Activated CD4-positive, alpha-beta T cell treated with anti-CD3 and anti-CD28 coated beads for 36 hours (primary cell): Measurements from ENCODE around the gene DOCK10. TPM values are rescaled to one million over a fixed set of nuclear protein-coding genes. Genes with fewer than 3 reads are reported as not detected.
"Not testable (repeated sequence)": the region's sequence is repeated elsewhere in the genome, so short reads cannot be mapped to it uniquely, and the experiment has no call there.

ENCODE experiments used
- ATAC-seq: fragments of 200-7000 bp; cut with Tn5 transposase; one replicate; pipeline ENCODE4 v1.10.0; 2021; ENCODE audit warnings: mild to moderate bottlenecking, moderate library complexity
- CTCF ChIA-PET: fragments of 350-600 bp; sonication (Branson Sonifier 250); formaldehyde crosslinking; loops from one replicate; lab custom pipeline; 2021; ENCODE audit warnings: antibody characterized with exemption; lab: Charles Lee
- POLR2A ChIA-PET: fragments of 350-600 bp; sonication (Branson Sonifier 250); formaldehyde crosslinking; loops from one replicate; lab custom pipeline; 2021; ENCODE audit warnings: antibody characterized with exemption, inconsistent platforms; lab: Charles Lee
- DNase-seq: peaks from one replicate; pipeline ENCODE4 v3.0.0-alpha.2; 2020
- H3K27ac Mint-ChIP-seq: one replicate; pipeline ENCODE4 v1.8.0; 2021; ENCODE audit warnings: mixed read lengths
- H3K27me3 Mint-ChIP-seq: one replicate; pipeline ENCODE4 v1.8.0; 2021; ENCODE audit warnings: mixed read lengths
- H3K36me3 Mint-ChIP-seq: one replicate; pipeline ENCODE4 v1.8.0; 2021; ENCODE audit warnings: low read depth, mixed read lengths
- H3K4me1 Mint-ChIP-seq: one replicate; pipeline ENCODE4 v1.8.0; 2021; ENCODE audit warnings: mixed read lengths
- H3K4me3 Mint-ChIP-seq: one replicate; pipeline ENCODE4 v1.8.0; 2021; ENCODE audit warnings: mild to moderate bottlenecking, moderate library complexity, mixed read lengths
- H3K9me3 Mint-ChIP-seq: one replicate; pipeline ENCODE4 v1.8.0; 2021; ENCODE audit warnings: low read depth, mixed read lengths
- intact Hi-C, 2 experiments: fragments of 100-400 bp; cut with DNase I in 1 of 2; cut with micrococcal nuclease in 1 of 2; formaldehyde crosslinking; loops; one replicate each; pipeline versions ENCODE4 v1.14.2 to v1.15.1; 2022 to 2024; cut with DNase I, micrococcal nuclease
- total RNA-seq, 2 experiments: library from RNA; stranded (reverse); gene quantifications; one replicate each; pipeline ENCODE4 v1.2.3, GENCODE V29; 2021

Gene DOCK10
- total RNA-seq, 2 experiments from 2014 or later: 177 to 196 TPM

- DNase-seq (no peak), ATAC-seq (no peak)
- peaks cover 9% of the 10 kb centered on the region for H3K36me3 Mint-ChIP-seq
- ChIA-PET CTCF (interaction anchor here (0.8 kb wide), 1 partner anchor 590 kb away, joined by 3 read pairs; no protein-coding TSS in a partner anchor), POLR2A (no interaction called here)
- H3K4me1 Mint-ChIP-seq: peaks cover 17% of the 10 kb centered on the region
- H3K27ac Mint-ChIP-seq: no peak overlapping the region
- intact Hi-C loops: no loop called here
- no peak overlapping the region for H3K4me3 Mint-ChIP-seq
- H3K27me3 Mint-ChIP-seq: no peaks in the 10 kb centered on the region
- H3K9me3 Mint-ChIP-seq: peaks cover 22% of the 10 kb centered on the region
These were observed 28.5 kb upstream of the DOCK10 start for GRCh38 chr2:225070811-225071210.

DNA sequence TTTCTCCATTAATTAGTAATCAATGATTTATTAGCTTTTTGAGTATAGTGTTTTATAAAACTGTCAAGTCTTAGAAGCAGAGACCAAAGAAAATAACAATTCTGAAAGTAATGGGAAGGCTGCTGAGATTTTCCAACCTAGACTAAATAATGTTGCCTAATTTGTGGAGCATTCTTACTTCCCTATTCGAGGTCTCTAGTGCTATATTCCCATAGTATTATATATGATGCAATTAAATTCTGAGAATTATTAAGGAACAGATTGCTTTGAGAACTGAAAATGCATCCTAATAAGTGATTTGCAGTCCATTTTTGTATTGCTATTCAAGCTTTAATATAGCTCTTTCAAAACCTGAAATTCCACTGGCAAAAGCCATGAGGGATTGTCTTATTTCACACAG, 27.7 kb upstream of the DOCK10 start:
- Mint-ChIP-seq H3K36me3 (peaks cover 9% of the 10 kb centered on the region), H3K9me3 (peaks cover 22% of the 10 kb centered on the region), H3K27me3 (no peaks in the 10 kb centered on the region), H3K4me3 (no peak overlapping the region), H3K27ac (no peak overlapping the region), H3K4me1 (peaks cover 21% of the 10 kb centered on the region)
- DNase-seq (no peak), ATAC-seq (no peak)
- ChIA-PET POLR2A (no interaction called here), CTCF (no interaction called here)
- intact Hi-C loops: no loop called here

DNA sequence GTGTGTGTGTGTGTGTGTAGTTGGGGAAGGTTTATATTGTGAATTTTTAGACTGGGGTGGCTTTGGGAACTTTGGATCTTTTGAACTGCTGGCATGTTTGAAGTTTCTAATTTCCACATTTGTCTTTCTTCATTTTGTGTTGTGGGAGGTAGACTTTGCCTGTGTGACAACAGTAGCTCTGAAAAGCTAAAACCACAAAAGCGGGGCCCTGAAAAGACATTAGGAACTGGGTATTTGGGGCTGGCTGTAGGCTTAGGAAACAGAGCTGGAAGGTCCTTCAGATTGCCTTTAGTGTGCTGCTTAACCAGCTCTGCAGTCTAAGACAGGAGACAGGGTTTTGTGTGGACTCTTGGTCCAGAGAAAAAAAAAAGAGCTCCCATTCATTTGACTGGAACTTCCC, 27.2 kb upstream of the DOCK10 start:
- Mint-ChIP-seq H3K27me3 (no peaks in the 10 kb centered on the region), H3K4me1 (peaks cover 25% of the 10 kb centered on the region), H3K27ac (no peak overlapping the region), H3K36me3 (peaks cover 9% of the 10 kb centered on the region), H3K4me3 (no peak overlapping the region), H3K9me3 (peaks cover 22% of the 10 kb centered on the region)
- ATAC-seq (no peak), DNase-seq (no peak)
- intact Hi-C loops: no loop called here
- ChIA-PET POLR2A (no interaction called here), CTCF (interaction anchor here (0.7 kb wide), 1 partner anchor 25 kb away, joined by 4 read pairs; no protein-coding TSS in a partner anchor)

DNA sequence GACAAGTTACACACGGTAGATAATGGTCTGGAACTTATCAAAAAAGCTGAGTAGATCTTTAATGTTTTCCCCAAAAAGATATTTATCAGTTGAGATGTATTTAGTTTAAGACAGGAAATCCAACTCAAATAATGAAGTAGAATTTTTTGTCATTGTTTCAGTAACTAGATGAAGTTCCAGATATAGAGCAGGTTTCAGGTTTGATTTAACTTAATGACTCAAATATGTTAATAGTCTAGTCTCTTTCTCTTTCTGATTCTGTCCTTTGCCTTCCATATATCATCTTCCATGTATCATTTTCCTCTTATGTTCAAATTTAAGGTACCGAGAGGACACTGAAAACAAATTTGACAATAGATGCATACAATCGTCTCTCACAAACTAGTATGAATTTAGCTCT, 23.6 kb upstream of the DOCK10 start:
- no peak overlapping the region for H3K27ac Mint-ChIP-seq
- ChIA-PET CTCF (interaction anchor here (0.7 to 1.6 kb wide), 4 partner anchors 10 to 13 kb away, joined by 3 to 7 read pairs (median 4); no protein-coding TSS in a partner anchor), POLR2A (interaction anchor here (0.7 kb wide), 1 partner anchor 245 kb away, joined by 9 read pairs; no protein-coding TSS in a partner anchor)
- H3K4me1 Mint-ChIP-seq: peaks cover 45% of the 10 kb centered on the region
- intact Hi-C loops: loop anchor here in 1 of 2 experiments (2.0 kb wide), 1 partner anchor 21 kb away; no protein-coding TSS in a partner anchor
- peaks cover 22% of the 10 kb centered on the region for H3K9me3 Mint-ChIP-seq
- H3K36me3 Mint-ChIP-seq: peaks cover 9% of the 10 kb centered on the region
- no peaks in the 10 kb centered on the region for H3K27me3 Mint-ChIP-seq
- DNase-seq (no peak), ATAC-seq (peak; percentile 85)
- H3K4me3 Mint-ChIP-seq: no peak overlapping the region

DNA sequence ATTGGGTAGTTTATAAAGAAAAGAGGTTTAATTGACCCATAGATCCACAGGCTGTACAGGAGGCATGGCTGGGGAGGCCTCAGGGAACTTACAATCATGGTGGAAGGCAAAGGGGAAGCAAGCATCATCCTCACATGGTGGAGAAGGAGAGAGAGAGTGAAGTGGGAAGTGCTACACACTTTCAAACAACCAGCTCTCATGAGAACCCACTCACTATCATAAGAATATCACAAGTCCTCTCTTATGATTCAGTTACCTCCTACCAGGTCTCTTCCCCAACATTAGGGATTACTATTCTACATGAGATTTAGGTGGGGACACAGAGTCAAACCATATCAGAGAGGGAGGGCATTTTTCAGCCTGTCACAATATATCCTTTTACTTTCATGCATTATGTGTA, 22.7 kb upstream of the DOCK10 start:
- Mint-ChIP-seq H3K27ac (peak overlapping the region; percentile 68), H3K4me1 (peaks cover 45% of the 10 kb centered on the region), H3K27me3 (no peaks in the 10 kb centered on the region), H3K9me3 (peaks cover 22% of the 10 kb centered on the region), H3K4me3 (no peak overlapping the region), H3K36me3 (peaks cover 9% of the 10 kb centered on the region)
- CTCF ChIA-PET: interaction anchor here (0.8 to 1.6 kb wide), 4 partner anchors 9 to 62 kb away, joined by 3 to 7 read pairs (median 4); no protein-coding TSS in a partner anchor
- ATAC-seq (peak; percentile 28), DNase-seq (no peak)
- POLR2A ChIA-PET: no interaction called here
- intact Hi-C loops: no loop called here

DNA sequence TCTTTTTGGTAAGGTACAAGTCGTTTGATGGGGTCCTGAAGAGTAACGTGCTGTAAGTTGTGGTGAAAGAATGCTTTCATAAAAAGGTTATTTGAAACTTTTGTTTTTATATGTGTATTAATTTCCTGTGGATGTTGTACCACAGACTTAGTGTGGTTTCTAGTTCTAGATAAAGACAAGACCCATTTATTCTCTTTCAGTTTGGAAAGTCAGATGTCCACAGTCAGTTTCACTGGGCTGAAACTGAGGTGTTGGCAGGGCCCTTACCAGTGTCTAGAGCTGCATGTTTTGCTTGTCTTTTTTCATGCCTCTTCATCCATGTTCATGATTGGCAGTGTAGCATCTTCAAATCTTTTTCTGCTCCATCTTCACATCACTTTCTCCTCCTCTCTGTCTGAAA, 22.1 kb upstream of the DOCK10 start:
- POLR2A ChIA-PET: no interaction called here
- Mint-ChIP-seq H3K9me3 (peaks cover 22% of the 10 kb centered on the region), H3K4me3 (no peak overlapping the region), H3K27me3 (no peaks in the 10 kb centered on the region), H3K27ac (peak overlapping the region; percentile 68), H3K36me3 (peaks cover 9% of the 10 kb centered on the region), H3K4me1 (peaks cover 45% of the 10 kb centered on the region)
- intact Hi-C loops: no loop called here
- ATAC-seq (peak; percentile 41), DNase-seq (no peak)
- CTCF ChIA-PET: interaction anchor here (0.9 to 1.1 kb wide), 2 partner anchors 11 to 24 kb away, joined by 4 to 5 read pairs; no protein-coding TSS in a partner anchor

- H3K27me3 Mint-ChIP-seq: no peaks in the 10 kb centered on the region
- peaks cover 3% of the 10 kb centered on the region for H3K36me3 Mint-ChIP-seq
- H3K4me1 Mint-ChIP-seq: peaks cover 42% of the 10 kb centered on the region
- intact Hi-C loops: no loop called here
- peak overlapping the region; percentile 14 for H3K27ac Mint-ChIP-seq
- DNase-seq: no peak
- no peak overlapping the region for H3K4me3 Mint-ChIP-seq
- H3K9me3 Mint-ChIP-seq: no peaks in the 10 kb centered on the region
- ChIA-PET CTCF (interaction anchor here (0.5 to 1.4 kb wide), 4 partner anchors 9 to 97 kb away, joined by 3 to 7 read pairs (median 4); no protein-coding TSS in a partner anchor), POLR2A (no interaction called here)
- ATAC-seq: peak; percentile 68
These were observed 14.2 kb upstream of the DOCK10 start for GRCh38 chr2:225056330-225057073.

DNA sequence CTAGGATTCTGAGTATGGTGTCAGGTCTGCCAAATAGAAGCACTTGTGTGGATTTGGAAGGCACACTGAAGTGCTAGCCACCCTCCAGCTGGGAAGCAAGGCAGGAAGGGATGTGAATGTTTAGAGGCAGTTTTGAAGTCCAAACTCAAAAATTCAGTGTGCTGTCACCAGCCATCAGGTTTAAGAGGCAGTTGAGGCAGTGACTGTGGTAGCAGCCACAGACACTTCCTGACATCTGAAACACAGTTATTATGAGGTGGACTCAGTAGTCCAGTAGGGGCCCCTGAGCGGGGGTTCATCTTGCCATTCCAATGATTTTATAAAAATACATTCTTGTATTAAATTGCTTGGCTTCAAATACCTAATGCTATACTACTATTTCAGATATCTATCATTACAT, 13.4 kb upstream of the DOCK10 start:
- ATAC-seq (no peak), DNase-seq (no peak)
- POLR2A ChIA-PET: no interaction called here
- peaks cover 3% of the 10 kb centered on the region for H3K36me3 Mint-ChIP-seq
- peaks cover 42% of the 10 kb centered on the region for H3K4me1 Mint-ChIP-seq
- H3K4me3 Mint-ChIP-seq: no peak overlapping the region
- no peaks in the 10 kb centered on the region for H3K27me3 Mint-ChIP-seq
- CTCF ChIA-PET: interaction anchor here (0.8 to 1.4 kb wide), 3 partner anchors 10 to 68 kb away, joined by 3 to 7 read pairs (median 4); no protein-coding TSS in a partner anchor
- intact Hi-C loops: no loop called here
- no peaks in the 10 kb centered on the region for H3K9me3 Mint-ChIP-seq
- H3K27ac Mint-ChIP-seq: peak overlapping the region; percentile 37

DNA sequence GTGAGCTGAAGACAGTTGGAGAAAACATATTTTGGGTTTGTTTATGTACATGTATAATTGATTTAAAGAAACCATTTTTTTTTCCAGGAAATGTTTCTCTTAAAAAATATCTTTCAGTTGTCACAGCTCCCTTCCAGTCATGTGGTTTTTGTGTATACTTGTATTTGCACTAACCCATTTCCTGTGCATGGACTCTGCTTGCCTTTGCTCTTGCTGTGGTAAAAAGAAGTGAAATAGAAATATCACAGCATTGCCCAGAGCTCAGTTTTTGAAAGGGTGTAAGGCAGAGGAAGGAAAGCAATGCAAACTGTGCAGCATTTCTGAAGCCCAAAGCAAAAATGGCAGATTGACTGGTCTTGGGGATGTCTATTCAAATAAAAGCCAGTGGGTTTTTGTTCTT, 10.4 kb upstream of the DOCK10 start:
- Mint-ChIP-seq H3K27me3 (no peaks in the 10 kb centered on the region), H3K4me3 (no peak overlapping the region), H3K27ac (peak overlapping the region; percentile 70), H3K4me1 (peaks cover 41% of the 10 kb centered on the region), H3K36me3 (peaks cover 3% of the 10 kb centered on the region), H3K9me3 (no peaks in the 10 kb centered on the region)
- ChIA-PET POLR2A (interaction anchor here (0.6 to 1.1 kb wide), 4 partner anchors 11 to 1949 kb away, joined by 3 to 4 read pairs (median 3); partner anchors contain the start of gene DOCK10), CTCF (interaction anchor here (0.7 to 2.4 kb wide), 6 partner anchors 8 to 37 kb away, joined by 3 to 12 read pairs (median 4); no protein-coding TSS in a partner anchor)
- ATAC-seq (peak; percentile 91), DNase-seq (peak; percentile 24)
- intact Hi-C loops: no loop called here

DNA sequence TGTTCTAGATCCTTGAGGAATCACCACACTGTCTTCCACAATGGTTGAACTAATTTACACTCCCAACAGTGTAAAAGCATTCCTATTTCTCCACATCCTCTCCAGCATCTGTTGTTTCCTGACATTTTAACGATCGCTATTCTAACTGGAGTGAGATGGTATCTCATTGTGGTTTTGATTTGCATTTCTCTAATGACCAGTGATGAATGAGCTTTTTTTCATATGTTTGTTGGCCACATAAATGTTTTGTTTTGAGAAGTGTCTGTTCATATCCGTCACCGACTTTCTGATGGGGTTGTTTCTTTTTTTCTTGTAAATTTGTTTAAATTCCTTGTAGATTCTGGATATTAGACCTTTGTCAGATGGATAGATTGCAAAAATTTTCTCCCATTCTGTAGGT, 5.2 kb upstream of the DOCK10 start:
- DNase-seq, H3K4me3 Mint-ChIP-seq, POLR2A ChIA-PET, CTCF ChIA-PET, intact Hi-C loops, H3K27ac Mint-ChIP-seq, ATAC-seq, H3K27me3 Mint-ChIP-seq, H3K9me3 Mint-ChIP-seq, H3K36me3 Mint-ChIP-seq: not testable (repeated sequence)
- H3K4me1 Mint-ChIP-seq: peaks cover 14% of the 10 kb centered on the region

DNA sequence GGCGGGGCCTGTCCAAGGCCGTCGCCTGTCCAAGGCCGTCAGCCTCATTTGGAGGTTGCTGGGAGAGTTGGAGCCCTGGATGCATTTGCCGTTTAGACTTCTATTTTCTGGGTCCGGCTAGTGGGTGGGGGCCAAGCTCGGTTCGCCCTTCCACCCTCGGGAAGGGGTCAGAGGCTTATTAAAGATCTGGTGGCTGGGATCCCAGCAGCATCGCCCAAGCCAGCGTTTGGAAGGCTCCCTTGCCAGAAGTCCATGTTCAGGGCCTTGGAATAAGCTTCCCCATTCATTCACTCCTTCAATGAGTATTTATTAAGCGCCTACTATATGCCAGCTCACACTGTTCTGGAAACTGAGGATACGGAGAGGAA, 516 bp upstream of the DOCK10 start:
- Mint-ChIP-seq H3K36me3 (peaks cover 18% of the 10 kb centered on the region), H3K27me3 (peaks cover 3% of the 10 kb centered on the region), H3K4me1 (peaks cover 43% of the 10 kb centered on the region), H3K9me3 (no peaks in the 10 kb centered on the region), H3K4me3 (peak overlapping the region; percentile 72), H3K27ac (peak overlapping the region; percentile 73)
- intact Hi-C loops: loop anchor here in 1 of 2 experiments (1.0 to 5.0 kb wide), 4 partner anchors 156 to 1795 kb away; partner anchors contain the start of genes CUL3 and RHBDD1
- DNase-seq (no peak), ATAC-seq (no peak)
- CTCF ChIA-PET: interaction anchor here (1.0 to 2.8 kb wide), 6 partner anchors 9 to 55 kb away, joined by 3 to 12 read pairs (median 5); no protein-coding TSS in a partner anchor
- POLR2A ChIA-PET: interaction anchor here (0.6 to 1.8 kb wide), 4 partner anchors 10 to 1050 kb away, joined by 3 to 4 read pairs (median 3); no protein-coding TSS in a partner anchor
